Kasumi-1 (cell line): ENCODE measurements around the gene AGO4.
"Not testable (repeated sequence)": the region's sequence is repeated elsewhere in the genome, so short reads cannot be mapped to it uniquely, and the experiment has no call there.

ENCODE experiments used
- DNase-seq, 2 experiments: peaks; one replicate each; lab custom pipeline; 2025; lab: John Stamatoyannopoulos, UW

Gene AGO4

DNA sequence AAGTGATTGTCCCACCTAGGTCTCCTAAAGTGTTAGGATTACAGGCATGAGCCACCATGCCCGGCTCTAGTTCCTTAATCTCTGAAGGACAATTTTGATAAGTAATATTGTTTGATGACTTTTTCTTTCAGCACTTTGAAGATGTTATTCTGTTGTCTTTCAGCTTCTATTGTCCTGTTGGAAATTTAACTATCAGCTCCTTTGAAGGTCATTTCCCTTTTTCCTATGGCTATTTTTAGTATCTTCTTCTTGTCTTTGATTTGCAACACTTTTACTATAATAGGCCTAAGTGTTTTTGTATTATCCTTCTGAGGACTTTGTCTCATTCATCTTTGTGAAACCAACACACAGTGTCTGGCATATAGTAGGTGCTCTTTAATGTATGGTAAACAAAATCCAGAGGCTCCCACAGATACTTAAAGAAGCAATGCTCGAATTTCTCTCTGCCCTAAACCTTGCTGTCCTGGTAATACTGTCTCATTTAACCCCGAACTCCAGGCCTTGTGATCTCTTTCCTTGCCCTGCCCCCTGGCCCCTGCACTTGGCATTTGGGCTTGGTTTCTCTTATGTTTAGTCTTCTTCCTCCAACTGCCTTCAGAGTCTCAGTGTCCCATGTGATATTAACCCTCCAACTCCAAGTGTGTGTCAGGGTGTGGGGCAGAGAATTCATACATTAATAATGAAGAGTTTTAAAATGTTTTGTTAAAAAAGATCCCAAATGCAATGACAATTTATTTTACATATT, 56.2 kb downstream of the AGO4 start:
- DNase-seq = peak in 1 of 2 experiments; percentile 18

DNA sequence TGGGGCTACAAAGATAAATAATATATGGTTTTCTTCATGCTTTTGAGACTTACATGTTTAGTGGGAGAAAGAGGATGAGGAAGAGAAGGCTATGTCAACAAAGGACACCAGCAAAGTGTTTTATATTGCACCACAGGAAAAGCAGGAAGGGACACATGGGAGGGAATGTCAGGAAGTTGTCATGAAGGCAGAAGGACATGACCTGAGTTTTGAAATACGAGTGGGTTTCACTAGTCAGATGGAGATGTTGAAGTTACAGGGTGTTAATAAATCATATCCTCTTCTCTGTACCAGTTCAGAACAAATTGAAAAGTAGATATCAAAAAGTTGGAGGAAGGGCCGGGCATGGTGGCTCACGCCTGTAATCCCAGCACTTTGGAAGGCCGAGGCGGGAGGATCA, 57.0 kb downstream of the AGO4 start:
- DNase-seq = no peak

DNA sequence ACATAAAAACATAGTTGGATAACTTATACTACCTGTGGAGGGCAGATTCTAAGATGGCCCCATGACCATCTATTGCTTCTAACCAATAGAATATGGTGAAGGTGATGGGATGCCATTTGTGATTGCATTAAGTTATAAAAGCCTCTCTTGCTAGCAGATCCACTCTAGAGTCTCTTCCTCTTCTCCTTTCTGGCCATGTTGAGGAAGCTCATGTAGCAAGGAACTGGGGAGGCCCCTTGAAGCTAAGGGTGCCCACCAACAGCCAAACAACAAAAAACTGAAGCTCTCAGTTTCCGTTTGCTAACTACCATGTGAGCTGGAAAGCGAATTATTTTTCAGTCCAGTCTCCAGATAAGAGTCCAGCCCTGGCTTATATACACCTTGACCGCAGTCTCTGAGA, 59.2 kb downstream of the AGO4 start:
- peak; percentile 61 to 63 for DNase-seq

DNA sequence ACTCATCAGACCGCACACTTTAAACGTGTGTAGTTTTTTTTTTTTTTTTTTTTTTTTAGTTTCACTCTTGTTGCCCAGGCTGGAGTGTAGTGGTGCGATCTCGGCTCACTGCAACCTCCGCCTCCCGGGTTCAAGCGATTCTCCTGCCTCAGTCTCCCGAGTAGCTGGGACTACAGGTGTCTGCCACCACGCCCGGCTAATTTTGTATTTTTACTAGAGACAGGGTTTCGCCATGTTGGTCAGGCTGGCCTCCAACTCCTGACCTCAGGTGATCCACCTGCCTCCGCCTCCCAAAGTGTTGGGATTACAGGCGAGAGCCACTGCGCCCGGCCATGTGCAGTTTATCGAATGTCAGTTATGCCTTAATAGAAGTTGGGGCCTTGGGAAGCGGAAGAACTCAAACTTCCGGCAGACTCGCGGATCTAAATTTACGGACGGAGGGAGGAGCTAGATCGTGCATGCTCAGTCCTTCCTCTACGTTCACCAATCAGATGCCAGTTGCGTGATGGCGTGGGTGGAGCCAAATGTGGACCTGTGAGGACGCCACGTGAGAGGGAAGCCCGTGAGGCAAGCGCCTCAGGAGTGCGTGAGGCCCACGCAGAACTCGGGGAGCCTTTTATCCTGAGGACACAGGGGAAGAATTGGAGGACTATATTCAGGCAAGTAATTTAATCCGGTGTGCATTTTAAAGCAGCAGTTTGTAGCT, 61.6 kb downstream of the AGO4 start:
- DNase-seq = not testable (repeated sequence)

DNA sequence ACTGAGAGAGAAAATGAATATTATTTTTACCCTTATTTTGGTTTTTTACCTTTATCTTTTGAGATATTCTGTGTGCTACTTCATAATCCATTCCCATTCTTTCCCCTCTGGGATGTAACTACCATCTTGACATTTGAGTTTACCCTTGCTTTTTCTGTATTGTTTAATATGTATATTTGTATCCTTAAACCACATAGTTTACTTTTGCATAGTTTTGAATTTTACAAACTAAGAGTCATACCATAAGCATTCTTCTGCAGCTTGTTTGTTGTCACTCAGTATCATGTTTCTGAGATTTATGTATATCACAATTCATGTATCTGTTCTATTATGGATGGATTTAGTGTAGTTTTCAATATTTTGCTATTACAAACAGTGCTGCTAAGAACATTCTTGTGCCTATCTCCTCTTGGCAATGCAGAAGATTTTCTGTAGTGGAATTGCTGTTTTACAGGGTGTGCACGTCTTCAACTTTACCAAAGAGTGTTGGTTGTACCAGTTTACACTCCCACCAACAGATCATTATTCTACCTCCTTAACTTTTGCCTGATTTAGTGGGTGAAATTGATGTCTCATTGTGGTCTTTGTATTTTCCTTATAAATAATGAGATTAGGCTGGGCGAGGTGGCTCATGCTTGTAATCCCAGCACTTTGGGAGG, 63.0 kb downstream of the AGO4 start:
- no peak for DNase-seq

DNA sequence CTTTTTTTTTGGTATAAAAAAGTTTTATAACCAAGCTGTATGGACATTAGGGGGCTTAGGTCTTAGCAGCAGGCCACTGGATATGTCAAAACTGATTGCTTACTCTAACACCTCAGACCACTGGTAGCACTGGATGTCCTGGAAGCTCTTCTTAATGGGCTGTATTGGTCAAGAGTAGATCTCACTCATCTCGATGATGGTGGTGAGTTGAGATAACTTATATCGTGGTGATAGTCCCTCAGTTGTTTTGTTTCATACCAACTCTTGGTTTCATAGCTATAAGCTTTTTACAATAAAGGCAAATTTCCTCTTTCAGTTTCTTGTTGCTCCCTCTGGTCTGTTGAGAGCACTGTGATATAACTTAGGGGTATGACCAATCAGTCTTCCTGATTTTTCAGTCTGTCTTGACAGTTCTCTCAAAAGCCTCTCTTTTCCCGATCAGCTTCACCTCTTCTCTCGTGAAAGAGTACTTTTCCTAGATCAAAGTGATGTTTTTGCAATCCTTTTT, 65.5 kb downstream of the AGO4 start:
- no peak for DNase-seq

DNA sequence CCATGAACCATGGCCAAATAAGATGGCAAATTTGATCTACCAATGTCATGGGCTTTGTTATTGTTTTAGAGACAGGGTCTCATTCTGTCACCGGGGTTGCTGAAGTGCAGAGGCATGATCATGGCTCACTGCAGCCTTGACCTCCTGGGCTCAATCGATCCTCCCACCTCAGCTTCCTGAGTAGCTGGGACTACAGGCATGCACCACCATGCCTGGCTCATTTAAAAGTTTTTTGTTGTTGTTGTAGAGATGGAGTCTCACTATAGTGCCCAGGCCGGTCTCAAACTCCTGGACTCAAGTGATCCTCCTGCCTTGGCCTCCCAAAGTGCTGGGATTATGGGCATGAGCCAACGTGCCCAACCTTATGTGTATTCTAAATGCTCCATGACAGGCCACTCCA, 66.3 kb downstream of the AGO4 start:
- not testable (repeated sequence) for DNase-seq

DNA sequence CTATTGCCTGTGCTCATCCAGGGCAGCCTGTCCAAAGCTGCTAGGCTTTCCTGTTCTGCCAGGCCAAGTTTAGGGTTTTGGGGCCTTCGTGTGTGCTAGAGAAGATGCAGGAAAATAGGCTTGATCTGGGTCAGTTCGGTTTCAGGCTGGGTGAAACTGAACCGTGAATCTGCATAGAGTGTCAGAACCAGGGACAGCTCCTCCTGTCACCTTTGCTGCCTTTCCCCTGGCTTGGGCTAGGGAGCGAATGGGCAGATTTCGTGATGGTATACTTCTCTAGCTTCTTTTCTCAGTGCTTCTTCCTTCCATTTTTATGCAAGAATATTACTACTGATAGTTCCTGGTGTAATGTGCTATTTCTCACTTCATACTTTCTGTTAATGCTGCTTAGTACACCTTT, 69.2 kb downstream of the AGO4 start:
- peak; percentile 27 to 40 for DNase-seq

DNA sequence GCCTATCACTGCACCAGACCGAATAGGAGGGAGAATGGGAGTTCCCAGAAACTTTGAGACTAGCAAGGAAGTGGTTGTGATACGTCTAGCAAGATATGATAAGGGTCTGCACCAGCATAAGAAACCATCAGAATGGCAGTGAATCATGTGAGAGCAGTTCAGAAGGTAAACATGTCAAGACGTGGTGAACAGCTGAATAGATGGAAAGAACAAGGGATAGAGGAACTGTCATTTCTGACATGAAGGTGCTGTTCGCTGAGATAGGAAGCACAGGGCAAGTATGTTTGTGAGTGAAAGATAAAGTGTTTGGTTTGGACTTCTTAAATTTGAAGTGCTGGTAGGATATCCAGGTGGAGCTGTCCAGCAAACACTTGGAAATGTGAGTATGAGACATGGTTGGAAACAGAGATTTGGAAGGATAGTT, 74.0 kb downstream of the AGO4 start:
- DNase-seq = no peak

DNA sequence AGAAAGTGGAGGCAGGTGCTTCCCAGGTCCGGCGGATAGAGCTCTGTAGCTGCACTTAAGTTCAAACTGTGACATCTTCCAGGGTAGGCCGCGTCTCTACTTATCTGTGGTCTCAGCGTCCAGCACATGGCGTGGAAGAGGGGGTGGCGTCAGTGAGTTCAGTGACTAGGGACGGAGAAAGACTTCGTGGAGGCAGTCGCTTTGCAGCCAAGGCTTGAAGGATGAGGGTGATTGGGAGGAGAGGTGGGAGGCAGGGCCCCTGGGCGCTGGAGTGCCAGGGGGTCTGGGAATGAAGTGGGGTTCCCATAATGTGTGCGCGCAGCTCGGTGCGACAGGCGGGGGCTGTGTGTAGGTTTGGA, 74.7 kb downstream of the AGO4 start:
- DNase-seq = no peak

DNA sequence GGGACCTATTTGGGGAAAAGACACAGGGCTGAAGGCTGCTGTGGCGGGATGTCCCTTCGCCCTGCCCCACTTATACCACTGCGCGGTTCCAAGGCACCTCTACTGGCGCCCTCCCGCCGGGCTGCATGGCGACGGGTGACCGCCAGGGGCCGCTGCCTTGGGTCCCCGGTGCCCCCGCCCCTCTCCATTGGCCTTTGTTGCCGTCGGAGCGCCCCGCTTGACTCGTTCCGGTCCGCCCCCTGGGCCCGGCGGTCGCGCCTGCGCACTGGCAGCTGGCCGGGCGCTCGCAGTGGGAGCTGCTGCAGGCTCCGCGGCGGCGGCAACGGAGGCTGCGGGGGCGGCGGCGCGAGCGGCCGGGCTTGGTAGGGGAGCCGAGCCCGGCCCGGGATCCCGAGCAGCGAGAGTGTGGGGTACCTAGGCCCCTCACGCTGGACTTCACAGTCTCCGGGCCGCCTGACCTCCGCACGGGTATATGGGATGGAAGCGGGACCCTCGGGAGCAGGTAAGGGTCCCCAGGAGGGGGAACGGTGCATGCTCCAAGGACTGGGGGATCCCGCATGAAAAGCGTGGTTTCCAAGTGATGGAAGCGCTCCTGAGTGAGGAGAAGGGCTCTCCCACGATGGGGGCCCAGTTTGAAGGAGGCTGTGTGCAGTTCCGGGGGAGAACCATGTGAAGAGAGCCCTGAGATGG, 75.3 kb downstream of the AGO4 start, which contains the start of gene AGO1:
Gene AGO1 (plus strand): TSS at position 265 of the 690 bp plus-strand sequence. CDS start 213 bp downstream, at position 478.
- DNase-seq = peak; percentile 89 to 91

DNA sequence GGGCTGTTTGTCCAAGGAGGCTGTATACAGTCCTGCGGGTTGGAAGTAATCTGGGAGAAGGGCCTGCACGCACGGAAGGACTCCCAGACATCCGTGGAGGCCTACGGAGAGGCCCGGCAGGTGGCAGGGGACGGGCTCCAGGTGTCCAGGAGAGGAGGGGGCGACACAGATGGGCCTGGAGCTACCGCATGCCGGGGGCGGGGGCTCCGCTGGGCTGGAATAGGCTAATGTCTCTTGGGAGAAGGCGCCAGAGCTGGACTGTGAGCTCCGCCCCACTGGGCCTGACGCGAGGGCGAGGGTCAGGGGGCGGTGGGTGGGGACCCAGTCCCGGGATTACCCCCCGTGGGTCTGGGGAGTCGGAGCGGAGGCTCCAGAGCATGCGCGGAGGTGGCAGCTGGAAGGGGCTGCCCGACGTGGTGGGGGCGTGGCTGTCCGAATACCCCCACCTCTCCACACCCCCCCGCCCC, 75.9 kb downstream of the AGO4 start:
- DNase-seq = peak; percentile 15 to 19

DNA sequence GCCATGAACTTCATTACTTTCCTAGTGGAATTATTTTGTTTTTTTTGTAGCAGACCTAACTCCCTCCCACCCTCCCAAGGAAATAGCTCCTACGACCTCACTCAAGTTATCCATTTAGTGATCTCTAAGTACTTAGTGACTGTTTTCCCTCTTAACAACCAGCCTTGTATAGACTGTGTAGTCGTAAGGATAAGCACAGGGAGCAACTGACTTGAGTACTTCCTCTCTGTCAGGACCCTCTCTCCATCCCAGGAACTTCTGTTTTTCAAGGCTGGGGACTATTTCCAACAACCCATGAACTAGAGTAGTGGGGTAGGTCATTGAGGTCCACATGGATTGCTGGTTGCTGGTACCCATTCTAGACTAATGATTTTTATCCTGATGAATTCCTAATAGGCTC, 77.1 kb downstream of the AGO4 start:
- peak; percentile 14 to 21 for DNase-seq

DNA sequence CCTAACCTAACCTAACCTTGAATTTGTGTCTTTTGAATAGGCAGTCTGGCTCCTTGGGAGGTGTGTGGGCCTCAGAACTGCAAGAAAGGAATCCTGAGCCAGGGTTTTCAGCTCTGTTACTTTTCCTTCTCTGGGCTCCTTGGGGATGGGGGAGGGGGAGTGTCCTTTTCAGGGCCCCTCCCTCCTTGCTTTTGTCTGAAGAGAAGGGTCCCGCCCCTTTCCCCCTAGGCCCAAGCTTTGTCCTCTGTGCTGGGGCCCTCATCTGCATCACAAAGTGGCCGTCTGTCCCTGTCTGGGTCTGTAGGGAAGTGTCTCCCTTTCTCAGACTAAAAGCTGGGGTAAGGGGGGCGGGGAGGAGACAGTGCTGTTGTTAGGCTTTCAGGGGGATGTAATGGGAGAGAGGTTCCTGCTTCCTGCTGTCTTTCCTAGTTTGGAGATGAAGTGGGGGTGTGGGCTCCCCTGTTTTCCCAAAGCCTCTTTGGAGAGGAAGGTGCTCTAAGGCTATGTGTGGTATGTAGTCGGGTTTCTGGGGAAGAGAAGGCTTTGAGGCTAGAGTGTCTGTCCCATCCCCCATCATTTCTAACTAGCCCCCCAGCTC, 78.2 kb downstream of the AGO4 start:
- DNase-seq = no peak

DNA sequence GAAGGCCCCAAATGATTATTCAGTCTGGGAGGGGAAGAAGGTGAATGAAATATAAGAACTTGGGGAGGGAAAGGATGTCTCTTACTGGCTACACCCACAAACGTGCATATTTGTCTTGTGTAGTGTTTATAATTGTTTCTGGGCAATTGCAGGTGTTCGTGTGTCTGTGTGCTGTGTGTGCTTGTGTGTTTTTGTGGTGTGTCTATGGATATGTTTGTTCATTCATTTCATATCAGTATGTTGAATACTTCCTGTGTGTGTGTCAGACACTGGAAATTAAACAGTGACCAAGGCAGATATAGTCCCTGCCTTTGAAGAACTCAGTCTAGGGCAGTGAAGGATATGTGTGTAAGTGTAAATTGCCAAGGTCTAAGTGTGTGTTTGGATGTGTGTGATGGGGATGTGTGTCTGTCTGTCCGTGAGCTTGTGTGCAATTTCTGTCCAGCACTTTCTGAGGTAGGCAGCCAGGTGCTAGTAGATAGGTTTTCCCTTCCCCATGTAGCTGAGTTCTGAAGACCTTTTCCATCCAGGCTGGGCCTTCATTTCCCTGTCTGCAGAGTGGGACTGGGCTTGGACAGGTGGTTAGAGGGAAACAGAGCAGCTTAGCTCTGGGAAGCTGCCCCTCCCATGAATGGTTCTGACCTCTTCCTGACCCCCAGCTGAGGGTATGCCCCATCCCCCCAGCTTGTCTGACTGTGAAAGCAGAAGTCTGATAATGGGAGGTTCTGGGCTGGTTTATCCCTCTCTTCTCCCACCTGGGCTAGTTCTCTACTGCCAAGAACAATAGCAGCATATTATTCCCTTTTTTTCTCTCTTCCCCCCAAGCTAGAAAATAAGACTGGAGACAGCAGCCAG, 79.0 kb downstream of the AGO4 start:
- peak; percentile 15 to 39 for DNase-seq

DNA sequence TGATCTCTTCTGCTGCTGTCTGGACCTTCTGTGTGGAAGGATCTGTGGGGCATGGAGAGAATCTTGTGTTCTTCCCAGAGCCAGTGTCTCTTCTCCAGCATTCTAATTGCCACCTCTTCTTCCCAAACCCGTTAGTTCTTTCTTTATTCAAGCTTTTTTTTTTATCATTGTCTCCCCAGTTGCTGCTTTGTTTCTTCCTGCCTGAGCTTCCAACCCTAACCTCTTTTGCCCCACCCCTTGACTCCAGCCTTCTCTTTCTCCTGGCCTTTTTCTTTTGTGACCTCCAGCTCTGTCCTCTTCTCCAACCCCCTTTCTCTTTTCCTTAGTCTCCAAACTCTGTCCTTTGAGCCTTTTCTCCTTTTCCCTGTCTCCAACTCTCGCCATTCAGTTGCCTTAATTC, 79.7 kb downstream of the AGO4 start:
- no peak for DNase-seq

DNA sequence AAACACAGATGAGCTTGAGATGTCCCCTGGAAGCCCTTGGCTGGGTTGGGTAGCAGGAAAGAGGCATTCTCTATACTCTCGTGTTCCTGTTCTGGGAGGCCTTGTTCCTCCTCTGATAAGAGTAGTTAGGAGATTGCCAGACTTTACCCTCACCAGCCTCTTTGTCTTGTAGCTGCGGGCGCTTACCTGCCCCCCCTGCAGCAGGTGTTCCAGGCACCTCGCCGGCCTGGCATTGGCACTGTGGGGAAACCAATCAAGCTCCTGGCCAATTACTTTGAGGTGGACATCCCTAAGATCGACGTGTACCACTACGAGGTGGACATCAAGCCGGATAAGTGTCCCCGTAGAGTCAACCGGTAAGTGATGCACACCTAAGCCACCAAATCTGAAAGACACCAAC, 80.4 kb downstream of the AGO4 start:
- no peak for DNase-seq

DNA sequence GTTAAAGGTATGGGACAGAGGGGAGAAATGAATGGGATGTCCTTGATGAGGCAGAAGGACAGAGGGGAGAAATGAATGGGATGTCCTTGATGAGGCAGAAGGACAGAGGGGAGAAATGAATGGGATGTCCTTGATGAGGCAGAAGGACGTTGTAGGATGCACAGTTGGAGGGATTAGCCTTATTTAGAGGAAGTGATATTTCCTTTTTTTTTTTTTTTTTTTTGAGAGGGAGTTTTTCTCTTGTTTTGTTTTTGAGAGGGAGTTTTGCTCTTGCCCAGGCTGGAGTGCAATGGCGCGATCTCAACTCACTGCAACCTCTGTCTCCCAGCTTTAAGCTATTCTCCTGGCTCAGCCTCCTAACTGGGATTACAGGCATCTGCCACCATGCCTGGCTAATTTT, 81.2 kb downstream of the AGO4 start:
- DNase-seq = not testable (repeated sequence)

DNA sequence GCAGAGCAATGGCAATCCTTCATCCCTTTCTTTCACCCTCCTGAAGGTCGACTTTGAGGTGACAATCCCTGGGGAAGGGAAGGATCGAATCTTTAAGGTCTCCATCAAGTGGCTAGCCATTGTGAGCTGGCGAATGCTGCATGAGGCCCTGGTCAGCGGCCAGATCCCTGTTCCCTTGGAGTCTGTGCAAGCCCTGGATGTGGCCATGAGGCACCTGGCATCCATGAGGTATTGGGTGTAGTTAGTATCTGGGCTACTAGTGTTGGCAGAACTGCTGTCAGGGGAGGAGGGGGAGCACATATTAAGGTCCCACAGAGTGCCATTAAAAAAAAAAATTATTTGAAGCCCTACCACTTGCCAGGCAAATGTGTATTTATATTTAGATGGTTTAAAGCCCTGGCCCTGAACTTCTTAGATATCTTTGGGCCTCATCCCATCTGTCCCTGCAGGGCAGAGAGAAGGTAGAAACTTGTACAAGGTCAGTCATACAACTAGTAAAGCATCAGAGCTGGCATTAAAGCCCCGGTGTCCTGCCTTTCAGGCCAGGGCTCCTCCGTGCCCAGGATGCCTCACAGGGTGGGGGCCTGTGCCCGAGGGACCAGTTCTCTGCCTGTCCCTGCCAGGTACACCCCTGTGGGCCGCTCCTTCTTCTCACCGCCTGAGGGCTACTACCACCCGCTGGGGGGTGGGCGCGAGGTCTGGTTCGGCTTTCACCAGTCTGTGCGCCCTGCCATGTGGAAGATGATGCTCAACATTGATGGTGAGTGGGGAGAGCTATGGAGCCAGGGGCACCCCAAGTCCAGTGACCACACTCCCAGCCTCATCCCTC, 85.4 kb downstream of the AGO4 start:
- no peak for DNase-seq

DNA sequence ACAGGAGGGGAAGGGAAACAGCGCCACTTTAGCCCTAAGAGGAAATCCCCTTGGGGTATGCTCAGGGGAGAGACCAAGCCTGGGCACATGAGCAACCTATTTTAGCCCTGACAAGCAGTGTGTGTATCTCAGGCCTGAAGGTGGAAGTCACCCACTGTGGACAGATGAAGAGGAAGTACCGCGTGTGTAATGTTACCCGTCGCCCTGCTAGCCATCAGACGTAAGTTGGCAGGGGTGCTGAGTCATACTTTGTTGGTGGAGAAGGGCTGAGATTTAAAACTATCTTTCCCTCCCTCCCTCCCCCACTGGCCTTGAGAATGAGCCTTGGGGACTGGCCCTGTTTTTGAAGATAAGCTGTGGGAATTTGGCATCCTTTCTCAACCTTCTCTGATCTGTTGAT, 86.4 kb downstream of the AGO4 start:
- DNase-seq = peak; percentile 71 to 79
